ENCODE measurements around the gene GSTM4. TPM values are rescaled to one million over a fixed set of nuclear protein-coding genes. Genes with fewer than 3 reads are reported as not detected.

GSTM4 gene
- total and polyA plus RNA-seq, 4 donors: 12.2 to 42.8 (median 30.9) TPM

DNA sequence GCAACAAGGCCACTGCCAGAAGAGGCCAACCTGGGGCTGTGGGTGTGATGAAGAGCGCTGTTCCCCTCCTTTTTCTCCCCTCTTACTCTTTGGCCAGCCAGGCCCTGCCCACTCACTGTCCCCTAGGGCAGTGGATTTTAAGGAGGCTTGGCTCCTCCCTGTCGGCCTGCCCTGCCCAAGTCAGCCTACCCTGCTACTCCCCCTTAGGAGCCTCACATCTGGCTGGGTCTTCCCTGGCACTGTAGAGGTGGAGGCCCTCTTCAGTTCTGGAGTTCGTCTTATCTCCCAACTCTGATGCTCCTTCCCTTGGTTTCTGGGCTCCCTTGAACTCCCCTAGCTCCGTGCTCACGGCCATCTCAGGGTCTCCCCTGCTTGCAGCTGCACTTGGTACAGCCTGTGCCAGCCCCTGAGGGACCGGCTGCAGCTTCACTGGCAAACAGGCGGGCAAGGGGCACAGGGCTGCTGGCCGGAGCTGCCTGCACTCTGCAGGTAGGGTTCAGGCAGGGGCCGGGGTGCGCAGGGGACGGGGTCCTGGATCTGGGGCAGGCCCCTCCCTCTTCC, 32.2 kb upstream of the GSTM4 start:
- no peak for DNase-seq (ENCODE audit: low spot score)
- H3K27ac ChIP-seq (ENCODE audit: low read depth in 1 of 2, low read length in 2 of 2): no peak overlapping the region
- H3K9me3 ChIP-seq (ENCODE audit: control insufficient read depth in 4 of 4, low read length in 3 of 4): no peaks in the 10 kb centered on the region
- peaks cover 8 to 29% (median 16%) of the 10 kb centered on the region in 4 donors for H3K36me3 ChIP-seq (ENCODE audit: control insufficient read depth in 4 of 4, insufficient read depth in 3 of 4, low read depth in 1 of 4, low read length in 3 of 4)
- H3K9ac ChIP-seq (ENCODE audit: low read depth in 1 of 2, low read length in 2 of 2): no peak overlapping the region
- H3K4me3 ChIP-seq (ENCODE audit: low read depth in 1 of 3, low read length in 3 of 3): no peak overlapping the region
- TF ChIP-seq, protein P1, sequence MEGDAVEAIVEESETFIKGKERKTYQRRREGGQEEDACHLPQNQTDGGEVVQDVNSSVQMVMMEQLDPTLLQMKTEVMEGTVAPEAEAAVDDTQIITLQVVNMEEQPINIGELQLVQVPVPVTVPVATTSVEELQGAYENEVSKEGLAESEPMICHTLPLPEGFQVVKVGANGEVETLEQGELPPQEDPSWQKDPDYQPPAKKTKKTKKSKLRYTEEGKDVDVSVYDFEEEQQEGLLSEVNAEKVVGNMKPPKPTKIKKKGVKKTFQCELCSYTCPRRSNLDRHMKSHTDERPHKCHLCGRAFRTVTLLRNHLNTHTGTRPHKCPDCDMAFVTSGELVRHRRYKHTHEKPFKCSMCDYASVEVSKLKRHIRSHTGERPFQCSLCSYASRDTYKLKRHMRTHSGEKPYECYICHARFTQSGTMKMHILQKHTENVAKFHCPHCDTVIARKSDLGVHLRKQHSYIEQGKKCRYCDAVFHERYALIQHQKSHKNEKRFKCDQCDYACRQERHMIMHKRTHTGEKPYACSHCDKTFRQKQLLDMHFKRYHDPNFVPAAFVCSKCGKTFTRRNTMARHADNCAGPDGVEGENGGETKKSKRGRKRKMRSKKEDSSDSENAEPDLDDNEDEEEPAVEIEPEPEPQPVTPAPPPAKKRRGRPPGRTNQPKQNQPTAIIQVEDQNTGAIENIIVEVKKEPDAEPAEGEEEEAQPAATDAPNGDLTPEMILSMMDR (IDR thresholded peaks at IDR 0.05; ENCODE audit: low read depth, low read length, missing input control): no peak
- TF ChIP-seq JUND (IDR thresholded peaks at IDR 0.05) (no peak), HNF4G (IDR thresholded peaks at IDR 0.05) (no peak), TAF1 (conservative IDR thresholded peaks at IDR 0.05) (no peak), HNF4A (conservative IDR thresholded peaks at IDR 0.05) (no peak), NR2F2 (IDR thresholded peaks at IDR 0.05) (no peak), GABPA (IDR thresholded peaks at IDR 0.05 in 1 of 2, conservative IDR thresholded peaks at IDR 0.05 in 1 of 2) (no peak), SP1 (IDR thresholded peaks at IDR 0.05) (no peak), EGR1 (IDR thresholded peaks at IDR 0.05; ENCODE audit: low read depth in 2 of 2) (no peak), FOXA1 (IDR thresholded peaks at IDR 0.05) (no peak), FOXA2 (IDR thresholded peaks at IDR 0.05) (no peak)
- TF ChIP-seq, protein P2, sequence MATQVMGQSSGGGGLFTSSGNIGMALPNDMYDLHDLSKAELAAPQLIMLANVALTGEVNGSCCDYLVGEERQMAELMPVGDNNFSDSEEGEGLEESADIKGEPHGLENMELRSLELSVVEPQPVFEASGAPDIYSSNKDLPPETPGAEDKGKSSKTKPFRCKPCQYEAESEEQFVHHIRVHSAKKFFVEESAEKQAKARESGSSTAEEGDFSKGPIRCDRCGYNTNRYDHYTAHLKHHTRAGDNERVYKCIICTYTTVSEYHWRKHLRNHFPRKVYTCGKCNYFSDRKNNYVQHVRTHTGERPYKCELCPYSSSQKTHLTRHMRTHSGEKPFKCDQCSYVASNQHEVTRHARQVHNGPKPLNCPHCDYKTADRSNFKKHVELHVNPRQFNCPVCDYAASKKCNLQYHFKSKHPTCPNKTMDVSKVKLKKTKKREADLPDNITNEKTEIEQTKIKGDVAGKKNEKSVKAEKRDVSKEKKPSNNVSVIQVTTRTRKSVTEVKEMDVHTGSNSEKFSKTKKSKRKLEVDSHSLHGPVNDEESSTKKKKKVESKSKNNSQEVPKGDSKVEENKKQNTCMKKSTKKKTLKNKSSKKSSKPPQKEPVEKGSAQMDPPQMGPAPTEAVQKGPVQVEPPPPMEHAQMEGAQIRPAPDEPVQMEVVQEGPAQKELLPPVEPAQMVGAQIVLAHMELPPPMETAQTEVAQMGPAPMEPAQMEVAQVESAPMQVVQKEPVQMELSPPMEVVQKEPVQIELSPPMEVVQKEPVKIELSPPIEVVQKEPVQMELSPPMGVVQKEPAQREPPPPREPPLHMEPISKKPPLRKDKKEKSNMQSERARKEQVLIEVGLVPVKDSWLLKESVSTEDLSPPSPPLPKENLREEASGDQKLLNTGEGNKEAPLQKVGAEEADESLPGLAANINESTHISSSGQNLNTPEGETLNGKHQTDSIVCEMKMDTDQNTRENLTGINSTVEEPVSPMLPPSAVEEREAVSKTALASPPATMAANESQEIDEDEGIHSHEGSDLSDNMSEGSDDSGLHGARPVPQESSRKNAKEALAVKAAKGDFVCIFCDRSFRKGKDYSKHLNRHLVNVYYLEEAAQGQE (IDR thresholded peaks at IDR 0.05): no peak
- TF ChIP-seq, protein P3, sequence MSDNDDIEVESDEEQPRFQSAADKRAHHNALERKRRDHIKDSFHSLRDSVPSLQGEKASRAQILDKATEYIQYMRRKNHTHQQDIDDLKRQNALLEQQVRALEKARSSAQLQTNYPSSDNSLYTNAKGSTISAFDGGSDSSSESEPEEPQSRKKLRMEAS (IDR thresholded peaks at IDR 0.05): no peak
- H3K4me1 ChIP-seq (ENCODE audit: control insufficient read depth in 4 of 4, insufficient read depth in 4 of 4, low read length in 3 of 4): peaks cover 8 to 46% (median 35%) of the 10 kb centered on the region in 4 donors
- WGBS: 78% methylated on average over 11 of the region's 11 CpGs
- no peaks in the 10 kb centered on the region for H3K27me3 ChIP-seq (ENCODE audit: control insufficient read depth in 4 of 4, insufficient read depth in 4 of 4, low read length in 3 of 4)

DNA sequence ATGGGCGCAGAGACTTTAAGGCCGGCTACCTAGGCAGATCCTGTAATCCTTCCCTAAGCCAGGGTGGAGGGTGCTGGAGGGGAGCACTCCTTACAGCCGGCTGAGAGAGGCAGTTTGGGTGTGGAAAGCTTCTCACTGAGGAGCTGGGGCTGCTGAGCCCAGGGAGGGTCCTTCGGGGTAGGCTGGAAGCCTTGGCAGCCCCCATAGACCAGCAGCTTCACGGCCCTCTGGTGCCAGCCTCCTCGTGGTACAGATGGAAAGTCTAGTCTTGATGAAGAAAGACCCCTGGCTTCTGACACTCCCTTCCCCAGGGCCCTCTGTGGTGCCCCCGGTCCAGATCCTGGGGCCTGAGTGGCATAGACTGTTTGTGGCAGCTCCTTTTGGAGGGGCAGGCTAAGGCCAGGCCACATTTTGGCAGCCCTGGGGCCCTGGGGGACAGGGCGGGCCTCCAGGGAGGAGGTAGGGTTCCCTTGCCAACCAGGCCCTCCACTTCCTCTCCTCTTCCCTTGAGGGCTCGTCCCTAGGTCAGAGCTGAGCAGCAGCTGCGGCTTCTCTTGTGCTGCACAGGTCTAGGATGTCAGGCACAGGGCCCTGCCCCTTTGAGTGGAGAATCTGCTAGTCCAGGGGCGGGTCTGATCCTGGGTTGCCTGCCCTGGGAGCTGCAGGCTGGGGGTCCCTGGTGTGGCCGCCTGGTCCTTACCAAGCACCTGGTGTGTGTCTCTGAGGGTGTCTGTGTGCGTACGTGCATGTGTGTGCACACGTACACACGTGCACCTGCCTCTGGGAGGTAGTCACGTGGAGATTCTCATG, 31.5 kb upstream of the GSTM4 start:
- Histone ChIP-seq H3K27me3 (ENCODE audit: control insufficient read depth in 4 of 4, insufficient read depth in 4 of 4, low read length in 3 of 4) (no peaks in the 10 kb centered on the region), H3K27ac (ENCODE audit: low read depth in 1 of 2, low read length in 2 of 2) (no peak overlapping the region), H3K9ac (ENCODE audit: low read depth in 1 of 2, low read length in 2 of 2) (no peak overlapping the region), H3K4me3 (ENCODE audit: low read depth in 1 of 3, low read length in 3 of 3) (no peak overlapping the region), H3K4me1 (ENCODE audit: control insufficient read depth in 4 of 4, insufficient read depth in 4 of 4, low read length in 3 of 4) (peaks cover 5 to 39% (median 28%) of the 10 kb centered on the region in 4 donors), H3K9me3 (ENCODE audit: control insufficient read depth in 4 of 4, low read length in 3 of 4) (no peaks in the 10 kb centered on the region), H3K36me3 (ENCODE audit: control insufficient read depth in 4 of 4, insufficient read depth in 3 of 4, low read depth in 1 of 4, low read length in 3 of 4) (peaks cover 9 to 37% (median 19%) of the 10 kb centered on the region in 4 donors)
- TF ChIP-seq YY1 (IDR thresholded peaks at IDR 0.05): no peak
- no peak for TF ChIP-seq NR2F2 (IDR thresholded peaks at IDR 0.05)
- no peak for TF ChIP-seq RAD21 (IDR thresholded peaks at IDR 0.05)
- no peak for TF ChIP-seq SP1 (IDR thresholded peaks at IDR 0.05)
- no peak for TF ChIP-seq FOXA1 (IDR thresholded peaks at IDR 0.05)
- no peak for TF ChIP-seq HNF4A (conservative IDR thresholded peaks at IDR 0.05)
- TF ChIP-seq, protein P3 (IDR thresholded peaks at IDR 0.05): no peak
- no peak for TF ChIP-seq RXRA (IDR thresholded peaks at IDR 0.05)
- no peak for TF ChIP-seq FOXA2 (IDR thresholded peaks at IDR 0.05)
- no peak for TF ChIP-seq HNF4G (IDR thresholded peaks at IDR 0.05)
- TF ChIP-seq EGR1 (IDR thresholded peaks at IDR 0.05; ENCODE audit: low read depth in 2 of 2): no peak
- no peak for TF ChIP-seq GABPA (IDR thresholded peaks at IDR 0.05 in 1 of 2, conservative IDR thresholded peaks at IDR 0.05 in 1 of 2)
- TF ChIP-seq, protein P4, sequence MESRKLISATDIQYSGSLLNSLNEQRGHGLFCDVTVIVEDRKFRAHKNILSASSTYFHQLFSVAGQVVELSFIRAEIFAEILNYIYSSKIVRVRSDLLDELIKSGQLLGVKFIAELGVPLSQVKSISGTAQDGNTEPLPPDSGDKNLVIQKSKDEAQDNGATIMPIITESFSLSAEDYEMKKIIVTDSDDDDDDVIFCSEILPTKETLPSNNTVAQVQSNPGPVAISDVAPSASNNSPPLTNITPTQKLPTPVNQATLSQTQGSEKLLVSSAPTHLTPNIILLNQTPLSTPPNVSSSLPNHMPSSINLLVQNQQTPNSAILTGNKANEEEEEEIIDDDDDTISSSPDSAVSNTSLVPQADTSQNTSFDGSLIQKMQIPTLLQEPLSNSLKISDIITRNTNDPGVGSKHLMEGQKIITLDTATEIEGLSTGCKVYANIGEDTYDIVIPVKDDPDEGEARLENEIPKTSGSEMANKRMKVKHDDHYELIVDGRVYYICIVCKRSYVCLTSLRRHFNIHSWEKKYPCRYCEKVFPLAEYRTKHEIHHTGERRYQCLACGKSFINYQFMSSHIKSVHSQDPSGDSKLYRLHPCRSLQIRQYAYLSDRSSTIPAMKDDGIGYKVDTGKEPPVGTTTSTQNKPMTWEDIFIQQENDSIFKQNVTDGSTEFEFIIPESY (IDR thresholded peaks at IDR 0.05): no peak
- 83% methylated on average over 17 of the region's 17 CpGs for WGBS
- no peak for DNase-seq (ENCODE audit: low spot score)
